Measurements from ENCODE around the gene TOMM70. TPM values are rescaled to one million over a fixed set of nuclear protein-coding genes. Genes with fewer than 3 reads are reported as not detected.

Gene TOMM70
- total and polyA plus RNA-seq, 2 of the 13 experiments (the other 11 are each of a cell fraction or from before 2014, with no cell fraction given) = 27.0 to 77.2 TPM

DNA sequence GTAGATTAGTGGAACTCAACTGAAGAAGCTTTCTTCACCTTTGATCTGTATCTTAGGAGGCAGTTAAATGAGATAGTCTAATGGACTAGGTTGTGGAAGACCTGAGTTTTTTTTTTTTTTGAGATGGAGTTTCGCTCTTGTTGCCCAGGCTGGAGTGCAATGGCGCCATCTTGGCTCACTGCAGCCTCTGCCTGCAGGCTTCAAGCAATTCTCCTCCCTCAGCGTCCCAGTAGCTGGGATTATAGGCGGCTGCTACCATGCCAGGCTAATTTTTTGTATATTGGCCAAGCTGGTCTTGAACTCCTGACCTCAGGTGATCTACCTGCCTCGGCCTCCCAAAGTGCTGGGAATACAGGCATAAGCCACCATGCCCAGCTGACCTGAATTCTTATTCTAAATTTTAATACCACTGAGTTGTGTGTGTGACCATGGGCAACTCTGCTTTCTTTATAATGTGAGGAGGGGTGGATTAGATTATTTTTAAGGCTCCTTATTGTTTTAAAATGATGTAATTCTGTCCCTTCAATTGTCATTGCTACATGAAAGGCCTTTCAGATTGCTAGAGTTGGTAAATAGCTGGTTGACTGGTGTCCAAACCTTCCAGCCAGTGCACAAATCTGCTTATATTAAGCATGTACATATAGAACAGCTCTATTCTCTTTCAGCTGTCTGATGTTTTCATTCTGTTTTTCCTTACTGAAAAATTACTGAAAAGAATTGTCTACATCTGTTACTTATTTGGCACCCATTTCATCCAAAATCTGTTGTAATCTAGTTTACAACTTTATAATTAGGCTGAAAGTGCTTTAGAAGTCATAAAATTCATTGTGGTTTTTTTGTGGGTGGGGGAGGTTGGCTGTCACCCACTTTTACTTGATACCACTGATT is 2.7 kb upstream of the TOMM70 start (continued):
- peak; percentile 22; the same call in 1 of the 2 replicates for TF ChIP-seq ARID4A (CRISPR knock-in tag; IDR thresholded peaks at IDR 0.05; ENCODE audit: borderline replicate concordance)
- TF ChIP-seq PAF1 (CRISPR knock-in tag; IDR thresholded peaks at IDR 0.05) = no peak
- TF ChIP-seq ZNF546 (CRISPR knock-in tag; conservative IDR thresholded peaks at IDR 0.05) = no peak
- TF ChIP-seq ZMYM3 (CRISPR knock-in tag; IDR thresholded peaks at IDR 0.05) = peak; percentile 64; the same call in 1 of the 2 replicates
- no peak for TF ChIP-seq GABPB1 (CRISPR knock-in tag; IDR thresholded peaks at IDR 0.05)
- TF ChIP-seq REXO4 (CRISPR knock-in tag; IDR thresholded peaks at IDR 0.05; ENCODE audit: borderline replicate concordance) = no peak
- TF ChIP-seq FOXO1 (CRISPR knock-in tag; IDR thresholded peaks at IDR 0.05) = no peak
- TF ChIP-seq PHF8 (CRISPR knock-in tag; IDR thresholded peaks at IDR 0.05) = peak; percentile 32; the same call in 1 of the 2 replicates
- 0 out of 2 replicates have a peak, but pooled peaks have one; percentile 29 for TF ChIP-seq MTF2 (CRISPR knock-in tag; IDR thresholded peaks at IDR 0.05; ENCODE audit: borderline replicate concordance)
- TF ChIP-seq HDAC1 (CRISPR knock-in tag; IDR thresholded peaks at IDR 0.05) = 0 out of 2 replicates have a peak, but pooled peaks have one; percentile 22
- no peak for TF ChIP-seq TBX2 (CRISPR knock-in tag; IDR thresholded peaks at IDR 0.05; ENCODE audit: borderline replicate concordance)
- TF ChIP-seq SOX6 (IDR thresholded peaks at IDR 0.05) = no peak
- no peak for TF ChIP-seq SOX6 (CRISPR knock-in tag; IDR thresholded peaks at IDR 0.05)
- no peak for TF ChIP-seq ZNF12 (CRISPR knock-in tag; IDR thresholded peaks at IDR 0.05)
- TF ChIP-seq, protein P1, sequence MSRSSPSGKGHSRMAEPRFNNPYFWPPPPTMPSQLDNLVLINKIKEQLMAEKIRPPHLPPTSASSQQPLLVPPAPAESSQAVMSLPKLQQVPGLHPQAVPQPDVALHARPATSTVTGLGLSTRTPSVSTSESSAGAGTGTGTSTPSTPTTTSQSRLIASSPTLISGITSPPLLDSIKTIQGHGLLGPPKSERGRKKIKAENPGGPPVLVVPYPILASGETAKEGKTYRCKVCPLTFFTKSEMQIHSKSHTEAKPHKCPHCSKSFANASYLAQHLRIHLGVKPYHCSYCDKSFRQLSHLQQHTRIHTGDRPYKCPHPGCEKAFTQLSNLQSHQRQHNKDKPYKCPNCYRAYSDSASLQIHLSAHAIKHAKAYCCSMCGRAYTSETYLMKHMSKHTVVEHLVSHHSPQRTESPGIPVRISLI (CRISPR knock-in tag; IDR thresholded peaks at IDR 0.05; ENCODE audit: borderline replicate concordance) = peak; percentile 94
- TF ChIP-seq, protein P2, sequence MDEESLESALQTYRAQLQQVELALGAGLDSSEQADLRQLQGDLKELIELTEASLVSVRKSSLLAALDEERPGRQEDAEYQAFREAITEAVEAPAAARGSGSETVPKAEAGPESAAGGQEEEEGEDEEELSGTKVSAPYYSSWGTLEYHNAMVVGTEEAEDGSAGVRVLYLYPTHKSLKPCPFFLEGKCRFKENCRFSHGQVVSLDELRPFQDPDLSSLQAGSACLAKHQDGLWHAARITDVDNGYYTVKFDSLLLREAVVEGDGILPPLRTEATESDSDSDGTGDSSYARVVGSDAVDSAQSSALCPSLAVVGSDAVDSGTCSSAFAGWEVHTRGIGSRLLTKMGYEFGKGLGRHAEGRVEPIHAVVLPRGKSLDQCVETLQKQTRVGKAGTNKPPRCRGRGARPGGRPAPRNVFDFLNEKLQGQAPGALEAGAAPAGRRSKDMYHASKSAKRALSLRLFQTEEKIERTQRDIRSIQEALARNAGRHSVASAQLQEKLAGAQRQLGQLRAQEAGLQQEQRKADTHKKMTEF (CRISPR knock-in tag; IDR thresholded peaks at IDR 0.05) = peak; percentile 33; the same call in 1 of the 2 replicates
- TF ChIP-seq CCAR2 (optimal IDR thresholded peaks at IDR 0.05; ENCODE audit: low read depth, low read length) = no peak
- no peak for TF ChIP-seq ZNF180 (CRISPR knock-in tag; IDR thresholded peaks at IDR 0.05; ENCODE audit: borderline replicate concordance, low read depth)
- TF ChIP-seq, protein P3, sequence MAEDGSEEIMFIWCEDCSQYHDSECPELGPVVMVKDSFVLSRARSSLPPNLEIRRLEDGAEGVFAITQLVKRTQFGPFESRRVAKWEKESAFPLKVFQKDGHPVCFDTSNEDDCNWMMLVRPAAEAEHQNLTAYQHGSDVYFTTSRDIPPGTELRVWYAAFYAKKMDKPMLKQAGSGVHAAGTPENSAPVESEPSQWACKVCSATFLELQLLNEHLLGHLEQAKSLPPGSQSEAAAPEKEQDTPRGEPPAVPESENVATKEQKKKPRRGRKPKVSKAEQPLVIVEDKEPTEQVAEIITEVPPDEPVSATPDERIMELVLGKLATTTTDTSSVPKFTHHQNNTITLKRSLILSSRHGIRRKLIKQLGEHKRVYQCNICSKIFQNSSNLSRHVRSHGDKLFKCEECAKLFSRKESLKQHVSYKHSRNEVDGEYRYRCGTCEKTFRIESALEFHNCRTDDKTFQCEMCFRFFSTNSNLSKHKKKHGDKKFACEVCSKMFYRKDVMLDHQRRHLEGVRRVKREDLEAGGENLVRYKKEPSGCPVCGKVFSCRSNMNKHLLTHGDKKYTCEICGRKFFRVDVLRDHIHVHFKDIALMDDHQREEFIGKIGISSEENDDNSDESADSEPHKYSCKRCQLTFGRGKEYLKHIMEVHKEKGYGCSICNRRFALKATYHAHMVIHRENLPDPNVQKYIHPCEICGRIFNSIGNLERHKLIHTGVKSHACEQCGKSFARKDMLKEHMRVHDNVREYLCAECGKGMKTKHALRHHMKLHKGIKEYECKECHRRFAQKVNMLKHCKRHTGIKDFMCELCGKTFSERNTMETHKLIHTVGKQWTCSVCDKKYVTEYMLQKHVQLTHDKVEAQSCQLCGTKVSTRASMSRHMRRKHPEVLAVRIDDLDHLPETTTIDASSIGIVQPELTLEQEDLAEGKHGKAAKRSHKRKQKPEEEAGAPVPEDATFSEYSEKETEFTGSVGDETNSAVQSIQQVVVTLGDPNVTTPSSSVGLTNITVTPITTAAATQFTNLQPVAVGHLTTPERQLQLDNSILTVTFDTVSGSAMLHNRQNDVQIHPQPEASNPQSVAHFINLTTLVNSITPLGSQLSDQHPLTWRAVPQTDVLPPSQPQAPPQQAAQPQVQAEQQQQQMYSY (CRISPR knock-in tag; IDR thresholded peaks at IDR 0.05) = no peak
